D721Med (cell line): ENCODE results near the gene APAF1.
A peak's percentile ranks its signal among the peaks of the same experiment; 100 is the strongest.

Experiments
- DNase-seq: peaks from one replicate; pipeline ENCODE4 v3.0.0; 2011; ENCODE audit warnings: low spot score; ENCODE audit not compliant: insufficient read length
- FAIRE-seq: peaks from 2 replicates; lab custom pipeline; 2011; peaks lifted over from hg19 to GRCh38; lab: Jason Lieb, UNC
- CTCF ChIP-seq: IDR thresholded peaks from 2 replicates; pipeline ENCODE4 v1.5.1; 2012; ENCODE audit warnings: mild to moderate bottlenecking, control low read depth; ENCODE audit not compliant: insufficient read depth; ENCODE audit errors: missing control alignments

The APAF1 gene

DNA sequence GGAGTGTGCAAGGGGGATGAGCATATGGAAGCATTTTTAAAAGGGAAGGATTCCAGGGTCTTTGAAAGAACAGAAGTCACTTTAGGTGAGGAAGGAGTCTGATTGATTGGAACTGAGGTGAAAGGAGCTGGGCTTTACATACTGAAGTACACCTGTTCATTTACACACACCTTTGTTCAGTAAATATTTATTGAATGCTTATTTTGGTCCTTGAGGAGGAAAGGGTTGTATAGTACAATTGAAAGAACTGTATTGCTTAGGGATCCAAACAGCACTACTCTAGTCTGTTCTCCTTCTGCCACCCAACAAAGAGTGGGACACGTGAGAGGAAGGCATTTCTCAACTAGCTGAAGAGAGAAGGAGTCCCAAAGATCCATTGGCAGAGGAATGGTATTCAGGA is 63.9 kb downstream of the APAF1 start:
- FAIRE-seq (no peak), DNase-seq (no peak)
- TF ChIP-seq CTCF, result no peak

GRCh38 chr12:98714426-98714825 is 69.3 kb downstream of the APAF1 start:
- DNase-seq (no peak), FAIRE-seq (no peak)
- no peak for TF ChIP-seq CTCF

- DNase-seq (no peak), FAIRE-seq (no peak)
- no peak for TF ChIP-seq CTCF
These were observed 74.7 kb downstream of the APAF1 start for GRCh38 chr12:98719515-98720504.

DNA sequence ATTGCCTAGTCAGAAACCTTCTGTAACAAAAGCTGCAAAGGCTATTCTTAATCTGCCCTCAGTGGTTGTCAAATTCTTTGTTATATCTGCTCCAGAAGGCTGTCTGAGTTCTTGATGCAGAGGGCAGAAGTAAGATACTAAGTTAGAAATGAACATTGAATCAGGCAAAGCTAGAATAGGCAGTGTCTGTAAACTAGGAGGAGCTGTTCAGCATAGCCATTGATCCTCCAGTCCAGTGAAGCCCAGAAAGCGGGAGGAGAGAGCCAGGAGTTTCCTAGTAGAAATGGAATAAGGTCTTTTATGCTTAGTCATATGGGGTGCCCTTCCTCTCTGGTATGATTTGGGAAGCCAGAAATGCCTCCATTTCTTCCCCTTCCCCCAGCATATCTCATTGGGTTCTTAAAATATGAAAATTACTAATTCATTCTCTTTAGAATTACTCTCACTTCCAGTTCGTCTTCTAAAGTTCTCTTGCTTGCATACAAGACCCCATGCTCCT is 76.2 kb downstream of the APAF1 start:
- DNase-seq, result no peak
- TF ChIP-seq CTCF, result no peak
- no peak for FAIRE-seq

- TF ChIP-seq CTCF, result no peak
- DNase-seq (no peak), FAIRE-seq (no peak)
These were observed 79.5 kb downstream of the APAF1 start for GRCh38 chr12:98724384-98725155.

DNA sequence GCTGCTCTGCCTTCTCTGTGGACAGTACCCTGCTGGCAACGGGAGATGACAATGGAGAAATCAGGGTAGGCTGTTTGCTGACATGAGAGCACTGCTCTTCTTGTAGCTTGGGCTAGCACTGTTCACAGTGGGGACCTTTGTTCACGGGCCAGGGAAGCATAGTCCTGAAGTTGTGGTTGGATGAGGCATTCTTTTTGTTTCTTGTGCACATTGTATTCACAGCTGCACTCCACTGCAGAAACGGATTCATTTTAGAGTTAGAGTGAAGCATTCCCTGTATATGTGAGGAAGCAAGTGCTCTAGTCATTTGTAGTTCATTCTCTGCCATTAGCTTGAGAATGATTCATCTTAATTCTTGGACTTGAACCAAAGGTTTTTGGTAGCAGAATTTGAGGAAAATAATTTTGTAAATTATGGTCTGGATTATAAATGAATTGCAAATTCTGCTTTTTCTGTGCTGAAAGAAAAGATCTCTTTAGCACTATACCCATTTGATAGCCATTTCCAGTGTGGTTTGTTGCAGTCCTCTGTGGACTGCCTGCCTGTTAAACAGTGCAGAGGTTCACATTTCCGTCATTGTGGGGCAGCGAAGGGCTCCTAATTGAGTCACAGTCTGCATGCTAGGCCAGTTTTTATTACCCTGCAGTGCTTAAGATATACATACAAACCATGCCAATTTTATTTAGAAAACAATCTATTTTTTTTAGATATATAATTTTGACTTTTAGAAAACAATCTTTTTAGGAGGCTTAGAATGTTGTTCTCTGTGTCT is 80.6 kb downstream of the APAF1 start:
- no peak for FAIRE-seq
- no peak for DNase-seq
- peak; percentile 72 for TF ChIP-seq CTCF
